Cardiac septum (tissue), 1 donor: Measurements from ENCODE around the gene DCAF8. TPM values are rescaled to one million over a fixed set of nuclear protein-coding genes. Genes with fewer than 3 reads are reported as not detected.
A peak's percentile ranks its signal among the peaks of the same experiment; 100 is the strongest.
"Not testable (repeated sequence)": the region's sequence is repeated elsewhere in the genome, so short reads cannot be mapped to it uniquely, and the experiment has no call there.

Source experiments
- DNase-seq: peaks from one replicate; pipeline ENCODE4 v3.0.0-alpha.2; 2020; ENCODE audit warnings: low spot score
- intact Hi-C: fragments of 100-400 bp; cut with DNase I; formaldehyde crosslinking; loops from one replicate; pipeline ENCODE4 v1.14.0; 2022
- long read RNA-seq: library from polyadenylated mRNA; unstranded; transcript quantifications from one replicate; pipeline ENCODE4 v2.0.0, GENCODE V29; 2021
- total RNA-seq: library from RNA; stranded (reverse); fragmentation: NEBNext Ultra II Directional; extraction: Animal tissue kit (Norgen Biotek cat#: 25700); gene quantifications from one replicate; pipeline ENCODE4 v1.2.1, GENCODE V29; 2021
- donor health status: DM: no; HTN: no; CAD: no.

DCAF8 gene
- total RNA-seq, result 123 TPM
- long read RNA-seq, full-length matches to known transcripts, result 94 of 226 reads
- long read RNA-seq, partial matches to known transcripts, result 38 of 226 reads
- long read RNA-seq, other reads (novel, unspliced or antisense), result 94 of 226 reads

DNA sequence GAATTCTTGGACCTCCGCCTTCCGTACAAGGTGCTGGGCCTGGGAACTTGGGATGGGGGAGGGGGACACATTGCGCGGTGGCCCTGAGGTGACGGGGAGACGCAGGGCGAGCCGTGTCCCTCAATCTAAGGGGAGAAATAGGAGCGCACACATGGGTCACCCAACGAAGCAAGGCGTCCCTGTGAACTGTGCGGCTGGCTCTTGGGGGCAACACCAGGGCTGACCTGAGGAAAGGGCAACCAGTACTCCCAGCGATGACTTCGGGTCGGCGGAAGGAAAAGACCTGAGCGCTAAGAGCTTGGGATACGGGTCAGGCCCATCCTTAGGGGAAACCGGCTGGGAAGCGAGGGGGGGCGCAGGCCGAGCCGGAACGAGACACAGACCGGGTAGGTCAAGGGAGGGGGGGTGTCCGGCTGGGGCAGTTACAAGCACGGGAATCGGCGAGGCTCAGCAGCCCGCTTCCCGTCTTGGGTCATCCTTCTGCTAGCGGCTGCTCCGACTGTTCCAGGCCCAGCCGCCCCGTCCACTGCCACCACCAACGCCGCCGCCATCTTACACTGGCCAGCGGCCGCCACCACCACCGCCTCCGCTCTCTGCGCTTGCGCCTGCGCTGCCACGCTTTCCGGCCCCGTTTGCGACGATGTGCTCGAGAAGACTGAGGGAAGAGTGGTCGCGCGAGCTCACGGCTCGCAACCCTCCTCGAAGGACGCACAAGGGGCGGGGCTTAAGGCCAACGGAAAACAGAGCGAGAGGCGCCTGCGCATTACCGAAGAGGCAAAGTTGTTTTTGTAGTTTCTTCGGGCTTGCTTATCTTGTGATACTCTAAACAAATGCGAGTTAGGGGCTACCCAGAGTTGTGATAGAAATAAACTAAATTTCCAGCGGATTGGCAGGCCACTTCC is at the start of gene DCAF8:
Gene DCAF8 (minus strand): TSS at position 657 of the 902 bp plus-strand sequence. CDS start 18,541 bp downstream, outside the sequence.
- intact Hi-C loops, result loop anchor here (2.0 kb wide), 2 partner anchors 23 to 81 kb away; partner anchors contain the start of genes COPA, NCSTN and PEX19
- peak; percentile 99 for DNase-seq

DNA sequence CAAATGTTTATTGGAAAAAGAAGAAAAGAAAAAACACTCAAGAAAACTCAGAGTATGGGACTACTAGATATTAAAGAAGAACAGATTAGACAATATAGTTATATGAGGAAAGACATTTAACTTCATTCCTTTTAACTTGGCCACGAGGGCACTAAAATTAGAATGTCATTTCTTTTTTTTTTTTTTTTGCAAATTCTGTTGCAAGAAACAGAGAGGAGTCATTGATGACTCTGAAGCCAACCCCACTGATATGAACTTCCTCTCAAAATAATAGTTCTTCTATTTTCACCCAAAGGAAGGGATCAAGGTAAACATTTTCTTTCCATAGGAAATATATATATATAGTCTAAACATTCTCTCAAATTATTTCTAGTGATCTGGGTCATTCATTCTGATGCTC is 47.2 kb upstream of the DCAF8 start:
- intact Hi-C loops, result no loop called here
- no peak for DNase-seq

DNA sequence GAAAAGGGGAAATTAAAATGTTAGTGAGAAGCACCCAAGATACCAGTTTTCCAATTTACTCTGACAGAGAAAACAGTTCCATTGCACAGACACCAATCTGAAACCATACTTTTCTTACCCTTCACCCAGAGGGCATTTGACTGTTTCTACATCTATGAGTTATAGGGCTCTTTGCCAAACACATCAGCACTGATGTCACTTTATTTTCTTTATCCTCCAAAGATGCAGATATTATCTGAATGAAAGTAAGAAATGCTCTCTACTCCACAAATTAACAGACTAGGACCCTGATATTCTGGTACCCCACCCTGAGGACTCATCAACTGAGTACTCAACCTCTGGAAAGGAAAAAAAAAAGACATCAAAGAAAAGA is 46.8 kb upstream of the DCAF8 start:
- intact Hi-C loops, result no loop called here
- DNase-seq, result no peak

DNA sequence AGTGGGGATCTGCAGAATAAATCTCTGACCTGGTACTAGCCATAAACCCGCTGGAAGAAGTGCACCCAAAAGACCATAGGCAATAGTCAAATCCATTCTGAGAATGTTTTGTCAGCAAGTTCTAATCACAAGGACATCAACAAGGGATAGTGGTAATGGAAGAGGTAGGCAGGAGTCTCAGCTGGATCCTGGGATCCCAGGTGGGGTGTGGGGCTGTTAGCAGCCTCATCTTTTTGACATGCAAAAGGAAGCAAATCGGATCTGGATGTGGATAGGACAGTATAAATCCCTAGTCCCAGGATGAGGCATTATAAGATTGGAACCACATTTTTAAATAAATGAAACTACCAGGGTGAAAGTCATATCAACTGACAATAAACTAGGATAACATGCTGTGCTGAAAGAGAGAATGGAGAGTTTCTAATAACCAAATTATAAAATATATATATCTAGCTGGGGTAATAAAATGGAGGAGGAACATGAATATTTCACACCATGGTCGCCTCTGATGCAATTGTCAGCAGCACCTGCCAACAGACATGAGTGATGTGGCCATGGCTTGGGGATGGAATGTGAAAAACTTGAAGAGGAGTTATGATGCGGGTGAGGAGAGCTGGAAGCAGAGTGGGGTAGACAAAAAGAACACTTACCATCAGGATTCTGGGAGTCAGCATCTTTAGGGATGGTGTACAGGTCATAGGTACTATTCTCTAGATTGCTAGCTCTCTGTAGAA is 46.3 kb upstream of the DCAF8 start:
- intact Hi-C loops, result no loop called here
- DNase-seq, result no peak

DNA sequence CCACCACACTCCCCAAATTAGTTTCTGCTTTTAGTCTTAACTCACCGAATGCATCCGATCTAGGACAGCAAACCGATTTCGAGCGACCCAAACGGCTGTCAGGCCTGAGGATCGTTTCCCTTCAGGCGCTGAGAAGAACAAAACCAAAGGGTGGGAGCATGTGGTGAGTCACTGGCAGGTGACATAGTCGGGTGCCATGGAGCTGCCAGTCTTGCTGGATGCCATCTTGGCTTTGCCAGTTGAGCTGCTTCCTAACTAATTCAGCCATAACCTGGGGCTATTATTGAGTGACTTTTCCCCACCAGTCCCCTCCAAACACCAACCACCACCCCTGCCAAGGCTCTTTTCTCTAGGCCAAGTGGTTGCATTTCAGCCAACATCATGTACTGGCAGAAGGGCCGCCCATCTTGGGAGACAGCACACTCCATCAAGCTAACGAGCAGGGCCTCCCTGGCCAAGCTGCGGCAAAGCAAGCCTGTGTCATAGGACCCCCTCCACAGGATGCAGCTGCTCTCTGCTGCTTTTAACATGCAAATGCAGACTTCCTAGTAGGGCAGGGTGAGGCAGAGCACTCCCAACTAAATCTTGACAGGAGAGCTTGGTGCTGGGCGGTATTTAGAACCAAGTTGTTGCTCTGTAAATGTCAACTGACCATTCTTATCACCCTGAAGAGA is 44.9 kb upstream of the DCAF8 start:
- intact Hi-C loops, result no loop called here
- DNase-seq, result no peak

DNA sequence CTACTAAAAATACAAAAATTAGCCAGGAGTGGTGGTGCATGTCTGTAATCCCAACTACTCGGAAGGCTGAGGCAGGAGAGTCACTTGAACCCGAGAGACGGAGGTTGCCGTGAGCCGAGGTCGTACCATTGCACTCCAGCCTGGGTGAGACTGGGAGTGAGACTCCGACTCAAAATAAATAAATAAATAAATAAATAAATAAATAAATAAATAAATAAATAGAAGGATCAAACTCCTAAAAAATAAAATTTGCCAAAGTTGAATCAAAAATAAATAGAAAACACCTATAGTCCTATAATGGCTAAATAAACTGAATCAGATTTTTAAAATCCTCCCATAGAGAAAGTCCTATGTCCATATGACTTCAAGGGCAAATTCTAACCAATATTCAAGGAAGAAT is 37.8 kb upstream of the DCAF8 start:
- intact Hi-C loops, result no loop called here
- DNase-seq, result no peak

DNA sequence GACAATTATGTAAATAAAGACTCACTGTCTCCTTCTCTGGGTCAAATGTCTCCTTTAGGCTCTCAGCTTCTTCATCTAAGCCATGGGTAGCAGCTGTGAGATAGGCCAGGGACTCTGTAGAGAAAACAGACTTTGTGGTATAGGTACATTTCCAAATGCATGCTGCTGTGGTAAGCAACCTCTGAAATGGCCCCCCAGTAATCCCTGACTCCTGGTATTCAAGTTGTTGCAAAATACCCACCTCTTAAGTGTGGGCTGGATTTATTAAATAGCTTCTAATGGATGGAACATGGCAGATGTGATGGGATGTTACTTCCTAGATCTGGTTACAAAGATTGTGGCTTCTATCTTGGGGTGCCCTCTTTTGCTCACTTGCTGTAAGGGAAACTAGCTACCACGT is 33.7 kb upstream of the DCAF8 start:
- DNase-seq, result no peak
- intact Hi-C loops, result no loop called here

DNA sequence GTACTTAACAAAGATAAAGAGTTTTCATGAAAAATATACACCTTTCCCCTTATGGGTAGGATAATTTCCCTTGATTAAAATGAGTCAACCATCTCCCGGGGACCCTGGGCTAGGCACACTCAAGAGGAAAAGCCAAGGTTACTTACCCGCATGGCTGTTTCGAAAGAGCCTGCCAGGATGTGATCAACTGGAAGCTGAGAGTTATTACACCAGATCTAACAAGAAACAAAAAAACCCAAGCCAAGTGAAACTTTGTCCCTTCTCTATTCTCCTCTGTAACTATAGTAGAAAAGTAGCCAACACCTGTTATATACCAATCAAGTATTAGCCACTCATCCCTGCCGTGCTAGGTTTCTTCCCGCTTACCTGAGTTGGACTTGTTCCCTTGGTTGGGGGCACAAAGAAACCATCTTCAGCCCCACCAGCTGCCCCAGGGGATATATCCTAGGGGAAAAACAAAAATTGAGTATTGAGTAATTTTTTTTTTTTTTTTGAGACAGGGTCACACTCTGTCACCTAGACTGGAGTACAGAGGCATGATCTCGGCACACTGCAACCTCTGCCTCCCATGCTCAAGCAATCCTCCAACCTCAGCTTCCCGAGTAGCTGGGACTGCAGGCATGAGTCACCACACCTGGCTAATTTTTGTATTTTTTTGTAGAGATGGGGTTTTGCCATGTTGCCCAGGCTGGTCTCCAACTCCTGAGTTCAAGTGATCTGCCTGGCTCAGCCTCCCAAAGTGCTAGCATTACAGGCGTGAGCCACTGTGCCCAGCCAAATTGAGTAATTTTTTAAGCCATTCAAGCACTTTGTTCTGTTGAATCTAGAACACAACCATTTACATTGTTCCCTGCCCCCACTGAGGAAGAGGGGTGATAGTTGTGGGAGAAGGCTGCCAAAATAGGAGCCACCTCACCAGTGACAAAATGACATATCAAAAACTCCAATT is 30.9 kb upstream of the DCAF8 start:
- intact Hi-C loops, result loop anchor here (5.0 kb wide), 1 partner anchor 44 kb away; no protein-coding TSS in a partner anchor
- no peak for DNase-seq

DNA sequence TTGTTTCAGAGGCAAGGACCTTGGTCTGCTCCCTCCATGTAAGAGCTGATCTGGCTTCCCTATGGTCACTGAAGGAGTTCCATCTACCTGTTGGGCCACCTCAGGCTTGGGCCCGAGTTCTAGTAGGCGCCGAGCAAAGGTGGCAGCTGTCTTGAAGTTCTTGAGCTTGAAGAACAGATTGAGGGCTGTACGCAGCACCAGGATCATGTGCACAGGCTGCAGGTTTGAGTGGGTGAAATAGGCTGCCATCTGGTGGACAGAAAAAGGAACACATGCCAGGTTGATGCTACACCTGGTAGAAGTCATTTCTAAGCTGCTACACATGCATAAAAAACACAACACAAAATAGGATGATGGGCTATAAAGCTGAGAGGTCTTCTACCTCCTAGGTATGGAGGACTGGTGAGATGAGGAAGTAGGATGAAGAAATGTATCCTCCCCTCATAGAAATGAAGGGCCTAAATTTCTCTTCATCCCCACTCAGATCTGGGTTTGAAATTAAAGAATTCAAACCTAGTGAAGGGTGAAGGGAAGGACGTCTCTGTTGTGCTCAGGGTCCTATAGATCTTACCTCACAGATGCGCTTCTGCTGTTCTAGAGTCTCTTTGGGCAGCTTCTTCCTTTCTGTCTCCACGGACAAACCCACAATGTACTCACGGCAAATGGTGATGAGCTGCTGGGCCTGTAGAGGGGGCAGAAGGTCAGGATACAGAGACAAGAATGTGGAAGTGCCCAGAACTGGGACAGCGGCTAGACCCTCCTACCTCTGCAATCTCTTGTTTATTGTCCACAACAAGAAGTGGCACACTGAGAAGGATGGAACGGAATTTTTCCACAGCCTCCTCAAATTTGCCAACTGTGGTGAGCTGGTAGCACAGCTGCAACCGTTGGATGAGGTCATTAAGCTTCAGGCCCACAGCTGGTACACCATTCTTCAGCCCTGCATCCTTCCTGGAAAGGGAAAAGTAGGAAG is 29.2 kb upstream of the DCAF8 start:
- peak; percentile 79 for DNase-seq
- intact Hi-C loops, result loop anchor here (2.0 to 5.0 kb wide), 3 partner anchors 46 to 191 kb away; no protein-coding TSS in a partner anchor

DNA sequence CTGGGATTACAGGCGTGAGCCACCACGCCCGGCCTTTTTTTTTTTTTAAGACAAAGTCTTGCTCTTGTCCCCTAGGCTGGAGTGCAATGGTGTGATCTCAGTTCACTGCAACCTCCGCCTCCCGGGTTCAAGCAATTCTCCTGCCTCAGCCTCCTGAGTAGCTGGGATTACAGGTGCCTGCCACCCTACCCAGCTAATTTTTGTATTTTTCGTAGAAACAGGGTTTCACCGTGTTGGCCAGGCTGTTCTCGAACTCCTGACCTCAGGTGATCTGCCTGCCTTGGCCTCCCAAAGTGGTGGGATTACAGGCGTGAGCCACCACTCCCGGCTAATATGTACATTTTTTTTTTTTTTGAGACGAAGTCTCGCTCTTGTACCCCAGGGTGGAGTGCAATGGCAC is 25.4 kb upstream of the DCAF8 start:
- DNase-seq, intact Hi-C loops: not testable (repeated sequence)

DNA sequence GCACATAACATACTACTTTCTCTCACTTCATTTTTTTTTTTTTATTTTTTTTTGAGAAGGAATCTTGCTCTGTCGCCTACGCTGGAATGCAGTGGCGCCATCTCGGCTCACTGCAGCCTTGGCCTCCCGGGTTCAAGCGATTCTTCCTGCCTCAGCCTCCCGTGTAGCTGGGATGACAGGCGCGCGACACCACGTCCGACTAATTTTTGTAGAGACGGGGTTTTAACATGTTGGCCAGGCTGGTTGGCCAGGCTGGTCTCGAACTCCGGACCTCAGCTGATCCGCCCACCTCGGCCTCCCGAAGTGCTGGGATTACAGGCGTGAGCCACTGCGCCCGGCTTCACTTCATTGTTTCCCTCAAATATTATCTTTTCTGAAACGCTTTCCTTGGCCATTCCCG is 23.2 kb upstream of the DCAF8 start:
- intact Hi-C loops, result loop anchor here (2.0 kb wide), 1 partner anchor 23 kb away; the partner anchor contains the start of gene DCAF8
- no peak for DNase-seq

DNA sequence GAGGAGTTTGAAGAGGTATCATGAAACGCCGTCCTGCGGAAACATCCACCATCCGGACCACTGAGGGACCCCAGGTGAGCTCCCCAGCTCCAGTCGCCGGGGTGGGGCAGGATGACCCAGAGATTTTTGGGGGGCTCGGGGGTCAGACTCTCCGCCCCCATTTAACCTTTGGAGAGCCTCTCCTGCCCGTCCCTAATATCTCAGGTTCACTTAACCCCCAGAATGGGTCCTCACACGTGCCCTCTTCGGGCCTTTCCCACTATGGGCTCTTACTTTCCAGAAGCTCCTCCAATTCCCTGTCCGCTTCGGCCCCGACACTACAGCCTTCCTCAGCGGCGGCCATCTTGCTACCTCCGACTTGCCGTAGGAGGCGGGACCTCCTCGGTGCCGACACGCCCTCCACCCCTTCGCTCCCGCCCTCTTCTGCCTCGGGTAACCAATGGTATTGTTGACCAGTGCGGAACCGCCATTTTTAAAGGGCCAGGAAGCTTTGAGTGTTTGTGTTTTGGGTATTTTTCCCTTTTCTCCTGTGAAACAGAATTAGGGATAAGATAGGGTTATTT is 22.5 kb upstream of the DCAF8 start, which contains the start of gene PEX19:
Gene PEX19 (minus strand): TSS at position 352 of the 563 bp plus-strand sequence. CDS start 9 bp downstream, at position 343.
- DNase-seq, result peak; percentile 97
- intact Hi-C loops, result loop anchor here (2.0 kb wide), 1 partner anchor 22 kb away; the partner anchor contains the start of gene DCAF8

DNA sequence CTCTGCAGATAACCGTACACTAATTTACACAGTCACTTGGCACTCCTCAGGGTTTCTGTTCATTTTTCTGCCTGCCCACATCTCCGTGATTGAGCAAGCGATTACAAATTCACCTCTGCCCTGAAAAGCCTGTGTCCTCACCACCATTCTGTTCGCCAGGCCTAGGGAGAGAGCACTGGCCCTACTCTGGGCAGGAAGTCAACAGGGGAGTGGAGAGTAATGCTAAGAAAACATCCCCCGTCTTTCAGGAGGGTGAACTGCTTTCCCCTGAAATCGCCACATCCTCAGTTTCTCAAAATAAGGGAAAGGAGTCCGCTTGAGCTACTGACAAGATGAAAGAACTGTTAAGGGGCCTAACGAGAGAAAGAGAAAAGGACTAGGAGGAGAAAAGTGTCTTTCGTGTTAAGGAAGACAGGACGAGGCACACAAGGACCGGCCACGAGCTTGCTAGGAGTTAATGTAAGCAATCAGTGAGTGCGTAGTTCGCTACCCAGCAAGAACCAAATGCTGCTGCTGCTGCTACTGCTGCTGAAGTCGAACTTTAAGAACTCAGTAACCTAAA is 22.0 kb upstream of the DCAF8 start:
- no peak for DNase-seq
- intact Hi-C loops, result loop anchor here (2.0 kb wide), 1 partner anchor 22 kb away; the partner anchor contains the start of gene DCAF8

DNA sequence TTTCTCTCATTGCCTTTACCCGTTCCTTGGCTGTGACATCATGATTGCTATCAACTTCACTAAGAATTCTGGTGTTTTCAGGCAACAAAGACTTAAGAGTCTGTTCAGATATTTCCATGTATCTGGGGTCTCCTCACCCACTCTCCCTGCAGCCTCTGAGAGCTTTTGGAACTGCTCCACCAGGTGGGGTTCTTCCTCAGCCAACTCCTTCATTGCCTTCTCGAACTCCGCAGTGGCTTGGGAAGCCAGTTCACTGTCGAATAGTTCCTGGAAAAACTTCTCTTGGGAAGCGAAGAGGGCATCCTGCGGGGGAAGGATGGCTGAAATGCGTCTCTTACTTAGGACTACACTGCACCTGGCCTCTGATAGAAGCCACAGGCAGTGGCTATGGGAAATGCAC is 20.5 kb upstream of the DCAF8 start:
- DNase-seq, result no peak
- intact Hi-C loops, result no loop called here

DNA sequence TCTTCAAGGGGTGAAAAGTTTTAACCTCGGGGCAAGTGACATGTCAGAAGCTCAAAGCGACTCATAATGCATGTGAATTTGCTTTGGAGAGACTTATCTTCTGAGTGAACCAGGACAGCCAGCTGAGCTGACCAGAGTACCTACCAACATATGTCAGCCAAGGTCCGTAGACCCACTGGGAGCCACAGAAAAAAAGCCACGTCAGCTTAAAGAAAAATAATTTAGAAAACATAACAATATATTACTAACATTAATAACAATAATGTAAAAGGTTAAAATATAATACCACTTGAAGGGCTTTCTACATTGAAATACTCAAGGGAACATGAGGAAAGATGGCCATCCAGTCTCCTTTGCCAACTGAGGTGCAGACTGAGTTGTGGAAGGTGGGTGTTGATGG is 15.6 kb upstream of the DCAF8 start:
- intact Hi-C loops, result no loop called here
- DNase-seq, result no peak

DNA sequence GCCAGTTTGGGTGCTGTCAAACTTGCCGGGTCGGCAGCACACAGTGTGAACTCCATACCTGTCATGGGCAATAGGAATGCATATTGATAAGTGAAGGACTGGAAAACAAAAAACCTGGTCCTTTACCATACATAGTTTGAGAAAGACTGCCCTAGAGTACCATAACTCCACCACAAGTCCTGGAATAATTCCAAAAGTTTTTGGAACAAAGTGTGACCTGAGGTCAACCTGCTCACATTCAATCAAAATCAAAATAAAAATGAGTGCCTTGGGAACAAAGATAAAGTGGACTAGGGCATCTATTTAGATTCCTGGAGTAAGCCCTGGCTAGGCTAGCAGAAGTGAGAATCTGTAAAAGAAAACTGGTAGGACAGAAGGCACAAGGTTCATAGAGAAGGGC is 15.0 kb upstream of the DCAF8 start:
- intact Hi-C loops, result no loop called here
- DNase-seq, result no peak

DNA sequence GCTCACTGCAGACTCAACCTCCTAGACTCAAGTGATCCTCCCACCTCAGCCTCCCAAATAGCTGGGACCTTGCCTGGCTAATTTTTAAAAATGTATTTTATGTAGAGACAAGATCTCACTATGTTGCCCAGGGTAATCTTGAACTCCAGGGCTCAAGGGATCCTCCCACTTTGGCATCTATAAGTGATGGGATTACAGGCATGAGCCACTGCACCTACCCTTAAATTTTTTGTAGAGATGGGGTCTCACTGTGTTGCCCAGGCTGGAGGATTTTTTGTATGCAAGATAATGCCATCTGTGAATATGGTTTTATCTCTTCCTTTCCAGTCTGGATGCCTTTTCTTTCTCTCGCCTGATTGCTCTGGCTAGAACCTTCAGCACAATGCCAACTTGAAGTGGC is 8.7 kb upstream of the DCAF8 start:
- DNase-seq, result no peak

More for the DNA sequence above, 8.7 kb upstream of the DCAF8 start:
- intact Hi-C loops, result no loop called here
